HG03432 (cell line): ENCODE measurements around the gene VPS33A.
"Not testable (repeated sequence)": the region's sequence is repeated elsewhere in the genome, so short reads cannot be mapped to it uniquely, and the experiment has no call there.

ENCODE experiments used
- ATAC-seq: cut with Tn5 transposase; IDR thresholded peaks from one replicate; pipeline ENCODE4 v1.9.1; 2021; ENCODE audit warnings: mild to moderate bottlenecking, moderate library complexity; ENCODE audit not compliant: unreplicated experiment

VPS33A gene

DNA sequence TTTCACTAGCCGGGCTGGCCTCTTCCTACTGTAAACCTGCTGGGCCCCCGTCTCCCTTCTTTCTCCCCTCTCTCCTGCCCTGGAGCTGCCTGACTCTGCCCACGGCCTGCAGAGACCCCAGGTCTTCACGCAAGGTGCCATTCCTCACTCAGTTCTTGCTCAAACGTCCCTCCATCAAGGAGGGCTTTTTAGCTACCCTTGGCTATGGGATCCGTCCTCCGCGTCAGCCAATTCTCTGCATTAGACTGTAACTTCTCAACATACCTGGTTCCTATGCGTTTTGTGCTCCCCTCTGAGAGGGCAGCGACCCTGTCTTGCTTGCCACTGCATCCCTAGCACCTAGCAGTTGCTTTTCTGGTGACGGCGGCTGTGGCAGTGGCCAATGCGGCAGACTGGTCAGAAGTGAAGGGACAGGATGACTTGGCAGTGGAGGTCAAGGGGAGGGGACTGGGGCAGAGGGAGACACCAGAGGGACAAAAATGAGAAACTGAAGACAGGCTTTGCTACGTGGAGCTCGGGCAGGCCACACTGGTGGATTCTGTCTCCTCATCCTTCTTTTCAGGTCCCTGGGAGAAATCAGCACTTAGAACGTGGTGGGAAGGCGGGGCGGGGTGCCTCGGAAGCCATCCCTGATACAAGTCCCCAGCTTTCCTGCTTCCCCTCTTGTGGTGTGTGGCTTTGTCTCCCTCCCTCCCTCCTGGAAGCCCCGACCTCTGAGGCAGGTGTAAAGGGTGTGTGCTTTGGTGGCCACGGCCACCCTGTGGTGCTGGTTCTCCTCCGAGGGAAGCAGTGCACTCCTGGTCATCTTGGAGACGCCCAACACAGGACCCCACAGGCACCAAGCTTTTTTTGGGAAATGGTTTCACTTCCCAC is 61.0 kb downstream of the VPS33A start:
- no peak for ATAC-seq

DNA sequence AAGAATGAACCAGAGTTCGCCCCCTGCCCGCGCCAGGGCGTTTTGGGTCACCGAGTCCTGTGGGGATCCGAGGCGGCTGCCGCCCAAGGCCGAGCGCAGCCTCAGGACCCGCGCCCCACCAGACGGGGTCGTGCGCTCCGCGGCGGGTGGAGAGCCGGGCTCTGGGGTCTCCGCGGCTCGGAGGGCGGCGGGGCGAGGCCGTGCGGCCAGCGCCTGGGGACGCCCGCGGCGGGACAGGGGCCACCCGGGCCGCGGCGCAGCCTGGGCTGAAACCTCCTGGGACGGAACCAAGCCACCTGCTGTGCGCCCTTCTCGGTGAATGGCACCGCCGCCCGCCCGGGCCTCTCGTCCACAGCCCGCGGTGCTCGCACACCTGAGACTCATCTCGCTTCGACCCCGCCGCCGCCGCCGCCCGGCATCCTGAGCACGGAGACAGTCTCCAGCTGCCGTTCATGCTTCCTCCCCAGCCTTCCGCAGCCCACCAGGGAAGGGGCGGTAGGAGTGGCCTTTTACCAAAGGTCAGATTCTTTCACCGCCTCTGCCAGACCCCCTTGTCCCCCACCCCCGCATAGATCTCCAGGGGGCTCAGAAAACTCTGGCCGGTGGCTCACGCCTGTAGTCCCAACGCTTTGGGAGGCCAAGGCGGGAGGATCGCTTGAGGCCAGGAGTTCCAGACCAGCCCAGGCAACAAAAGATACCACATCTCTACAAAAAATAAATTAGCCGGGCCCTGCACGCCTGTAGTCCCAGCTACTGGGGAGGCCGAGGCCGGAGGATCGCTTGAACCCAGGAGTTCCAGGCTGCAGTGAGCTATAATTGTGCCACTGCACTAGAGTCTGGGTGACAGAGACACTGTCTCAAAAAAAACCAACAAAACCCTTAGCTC is 61.9 kb downstream of the VPS33A start:
- no peak for ATAC-seq

DNA sequence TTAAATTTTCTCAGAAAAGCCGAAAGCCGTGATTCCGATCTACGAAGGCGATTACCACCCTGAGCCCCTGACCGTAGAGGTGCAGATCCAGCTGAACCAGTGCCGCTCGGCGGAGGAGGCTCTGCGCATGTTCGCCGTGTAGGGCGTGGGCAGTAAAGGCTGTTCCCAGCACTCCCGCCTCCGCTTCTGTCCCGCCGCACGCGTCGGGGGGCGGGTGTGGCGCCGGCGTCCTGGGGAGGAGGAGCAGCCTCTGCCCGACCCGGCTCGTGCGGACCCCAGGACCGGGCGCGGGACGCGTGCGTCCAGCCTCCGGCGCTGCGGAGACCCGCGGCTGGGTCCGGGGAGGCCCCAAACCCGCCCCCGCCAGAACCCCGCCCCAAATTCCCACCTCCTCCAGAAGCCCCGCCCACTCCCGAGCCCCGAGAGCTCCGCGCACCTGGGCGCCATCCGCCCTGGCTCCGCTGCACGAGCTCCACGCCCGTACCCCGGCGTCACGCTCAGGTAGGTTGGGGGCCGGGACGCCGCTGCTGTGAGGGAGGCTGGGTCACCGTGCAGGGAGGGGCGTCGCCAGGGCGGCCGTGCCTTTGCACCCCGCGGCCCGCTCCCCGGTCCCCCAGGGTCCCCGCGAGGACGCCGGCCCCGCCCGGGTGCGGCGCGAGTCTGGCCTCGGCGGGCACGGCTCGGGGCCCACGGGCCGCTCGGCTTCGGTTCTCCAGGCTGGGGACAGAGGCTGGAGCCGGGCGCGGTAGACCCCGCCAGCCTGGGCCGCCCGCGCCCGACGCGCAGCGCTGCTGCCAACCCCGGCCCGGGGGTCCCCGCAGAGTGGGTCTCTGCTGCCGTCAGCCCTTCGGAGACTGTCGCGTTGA is 62.8 kb downstream of the VPS33A start, which contains the start of gene B3GNT4:
Gene B3GNT4 (plus strand): TSS at position 409 of the 866 bp plus-strand sequence. CDS start 910 bp downstream, outside the sequence.
- ATAC-seq = peak; percentile 45

DNA sequence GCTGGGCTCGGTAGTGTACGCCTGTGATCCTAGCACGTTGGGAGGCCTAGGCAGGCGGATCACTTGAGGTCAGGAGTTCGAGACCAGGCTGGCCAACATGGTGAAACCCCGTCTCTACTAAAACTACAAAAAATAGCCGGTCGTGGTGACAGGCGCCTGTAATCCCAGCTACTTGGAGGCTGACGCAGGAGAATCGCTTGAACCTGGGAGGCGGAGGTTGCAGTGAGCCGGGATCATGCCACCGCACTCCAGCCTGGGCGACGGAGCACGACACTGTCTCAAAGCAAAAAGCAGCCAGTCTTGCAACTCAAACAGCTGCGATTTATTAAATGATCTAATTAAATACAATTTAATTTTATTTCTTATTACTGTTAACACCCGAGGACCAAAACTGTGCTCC is 63.5 kb downstream of the VPS33A start:
- not testable (repeated sequence) for ATAC-seq

DNA sequence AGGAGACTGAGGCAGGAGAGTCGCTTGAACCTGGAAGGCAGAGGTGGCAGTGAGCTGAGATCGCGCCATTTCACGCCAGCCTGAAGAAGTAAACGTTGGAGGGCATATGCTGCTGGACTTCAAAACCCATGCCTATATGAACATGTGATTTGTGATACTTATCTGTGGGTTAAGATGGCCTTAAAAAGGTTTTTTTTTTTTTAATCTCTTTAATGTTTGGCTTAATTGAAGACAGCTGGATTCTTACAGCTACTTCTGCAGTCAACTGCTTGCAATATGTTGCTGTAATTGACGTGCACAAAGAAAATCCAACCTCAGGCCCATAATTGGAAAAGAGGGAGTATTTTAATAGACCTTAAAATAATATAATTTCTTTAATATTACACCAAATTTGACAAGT is 64.3 kb downstream of the VPS33A start:
- no peak for ATAC-seq

DNA sequence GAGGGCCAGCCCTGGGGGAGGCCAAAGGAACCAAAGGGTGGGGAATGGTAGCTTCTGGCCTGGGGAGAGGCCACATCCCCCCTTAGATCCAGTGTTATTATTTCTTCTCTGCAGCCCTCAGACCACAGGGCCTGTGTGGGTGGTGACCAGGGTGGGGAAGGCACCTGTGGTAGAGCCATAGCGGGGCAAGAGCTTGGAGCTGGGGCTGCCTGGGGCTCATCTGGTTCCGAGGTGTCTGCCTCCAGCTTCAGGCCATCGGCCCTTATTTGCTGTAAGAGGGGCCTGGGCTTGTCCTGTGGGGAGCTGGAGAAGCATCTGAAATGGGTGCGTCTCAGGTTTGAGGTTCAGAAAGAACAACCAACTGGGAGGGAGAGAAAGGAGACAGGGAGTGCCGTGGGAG is 64.9 kb downstream of the VPS33A start:
- ATAC-seq = no peak

DNA sequence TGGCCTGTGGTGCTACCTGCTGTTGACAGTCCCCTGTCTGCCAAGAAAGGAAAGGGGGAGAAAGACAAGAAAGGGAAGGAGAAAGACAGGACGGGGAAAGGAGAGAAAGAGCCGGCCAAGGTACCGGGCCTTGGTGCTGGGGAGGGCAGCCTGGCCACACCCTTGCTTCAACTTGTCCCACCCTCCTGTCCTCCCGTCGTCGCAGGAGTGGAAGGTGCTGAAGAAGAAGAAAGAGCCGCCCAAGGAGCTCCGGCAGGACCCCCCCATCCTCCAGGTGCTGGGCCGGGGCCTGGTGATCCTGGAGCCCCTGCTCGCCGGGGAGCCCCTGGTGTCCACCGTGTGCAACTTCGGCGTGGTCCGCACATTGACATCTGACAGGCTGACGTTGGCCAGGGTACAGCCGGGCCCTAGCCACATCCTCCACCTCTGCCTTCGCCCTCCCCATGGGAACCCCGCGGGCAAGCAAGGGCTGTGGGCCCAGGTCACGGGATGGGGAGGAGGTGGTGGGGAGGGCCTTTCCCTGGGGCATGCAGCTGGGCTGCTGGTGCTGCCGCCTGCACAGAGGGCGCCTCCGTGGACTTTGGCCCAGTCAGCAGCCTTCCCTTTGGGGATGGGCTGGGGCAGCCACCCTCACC is 65.6 kb downstream of the VPS33A start:
- no peak for ATAC-seq

DNA sequence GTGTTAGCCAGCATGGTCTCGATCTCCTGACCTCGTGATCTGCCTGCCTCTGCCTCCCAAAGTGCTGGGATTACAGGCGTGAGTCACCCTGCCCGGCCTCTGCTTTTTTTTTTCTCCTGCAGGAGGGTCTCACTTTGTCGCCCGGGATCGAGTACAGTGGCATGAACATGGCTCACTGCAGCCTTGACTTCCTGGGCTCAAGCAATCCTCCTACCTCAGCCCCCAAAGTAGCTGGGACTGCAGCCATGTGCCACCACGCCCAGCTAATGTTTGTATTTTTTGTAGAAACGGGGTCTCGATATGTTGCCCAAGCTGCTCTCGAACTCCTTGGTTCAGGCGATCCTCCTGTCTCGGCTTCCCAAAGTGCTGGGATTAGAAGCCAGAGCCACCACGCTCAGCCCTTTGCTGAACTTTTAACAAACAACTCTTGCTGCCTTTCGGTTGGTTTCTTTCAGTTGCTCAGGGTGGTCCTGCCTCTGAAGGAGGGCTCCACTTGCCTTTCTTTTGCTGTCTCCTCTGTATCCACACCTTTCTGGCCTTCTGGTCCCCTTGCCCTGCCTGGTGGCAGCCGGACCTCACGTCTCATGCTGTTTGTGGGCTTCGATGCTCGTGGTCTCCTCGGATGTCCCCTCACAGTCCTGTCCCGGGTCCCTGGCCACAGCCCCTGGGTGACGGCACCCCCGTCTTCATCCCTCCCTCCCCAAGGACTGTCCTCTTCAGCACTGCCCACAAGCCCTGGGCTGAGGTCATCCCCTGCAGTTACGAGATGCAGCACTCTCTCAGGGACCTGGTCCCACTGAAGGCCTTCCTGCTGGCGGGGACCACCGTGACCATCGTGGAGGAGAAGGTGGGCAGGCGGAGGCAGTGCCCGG is 66.6 kb downstream of the VPS33A start:
- no peak for ATAC-seq

DNA sequence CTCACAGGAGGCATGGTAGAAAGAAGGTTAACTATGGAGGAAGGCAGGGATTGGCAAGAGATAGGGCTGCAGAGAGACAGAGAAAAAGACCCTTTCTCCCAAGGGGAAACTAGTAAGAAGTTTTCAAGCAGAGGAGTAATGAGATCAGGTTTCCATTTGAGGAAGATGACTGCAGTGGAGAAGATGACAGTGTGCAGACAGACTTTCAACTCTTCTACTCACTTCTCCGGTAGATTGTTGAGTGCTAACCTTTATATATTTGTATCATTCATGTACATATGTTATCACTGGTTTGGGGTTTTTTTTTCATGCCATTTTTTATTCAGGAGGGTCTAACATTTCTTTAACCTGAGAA is 68.7 kb downstream of the VPS33A start:
- no peak for ATAC-seq

DNA sequence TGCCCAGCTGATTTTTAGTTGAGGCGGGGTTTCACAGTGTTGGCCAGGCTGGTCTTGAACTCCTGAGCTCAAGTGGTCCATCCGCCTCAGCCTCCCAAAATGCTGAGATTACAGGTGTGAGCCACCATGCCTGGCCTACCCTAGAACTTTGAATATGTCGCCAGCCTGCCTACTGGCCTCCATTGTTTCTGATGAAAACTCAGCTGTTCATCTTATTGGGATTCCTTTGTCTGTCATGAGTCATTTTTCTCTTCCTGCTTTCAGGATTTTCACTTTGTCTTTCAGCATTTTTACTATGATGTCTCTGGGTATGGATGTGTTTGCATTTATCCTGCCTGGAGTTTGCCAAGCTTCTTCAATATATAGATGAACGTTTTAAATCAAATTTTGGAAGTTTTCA is 70.9 kb downstream of the VPS33A start:
- no peak for ATAC-seq

DNA sequence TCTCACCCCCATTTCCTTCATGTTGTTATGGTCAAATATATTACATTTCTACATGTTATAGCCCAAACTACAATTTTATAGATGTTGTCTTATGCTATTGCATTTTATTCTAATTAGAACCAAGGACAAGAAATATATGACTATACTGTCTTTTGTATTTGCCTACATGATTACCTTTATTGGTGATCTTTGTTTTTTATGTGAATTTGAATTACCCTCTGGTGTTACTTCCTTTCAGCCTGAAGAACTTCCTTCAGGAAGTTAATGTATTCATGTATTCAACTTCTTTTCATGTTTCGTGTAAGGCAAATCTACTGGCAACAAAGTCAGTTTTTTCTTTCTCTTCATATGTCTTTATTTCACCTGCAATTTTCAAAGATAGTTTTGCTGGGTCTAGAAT is 71.5 kb downstream of the VPS33A start:
- no peak for ATAC-seq

DNA sequence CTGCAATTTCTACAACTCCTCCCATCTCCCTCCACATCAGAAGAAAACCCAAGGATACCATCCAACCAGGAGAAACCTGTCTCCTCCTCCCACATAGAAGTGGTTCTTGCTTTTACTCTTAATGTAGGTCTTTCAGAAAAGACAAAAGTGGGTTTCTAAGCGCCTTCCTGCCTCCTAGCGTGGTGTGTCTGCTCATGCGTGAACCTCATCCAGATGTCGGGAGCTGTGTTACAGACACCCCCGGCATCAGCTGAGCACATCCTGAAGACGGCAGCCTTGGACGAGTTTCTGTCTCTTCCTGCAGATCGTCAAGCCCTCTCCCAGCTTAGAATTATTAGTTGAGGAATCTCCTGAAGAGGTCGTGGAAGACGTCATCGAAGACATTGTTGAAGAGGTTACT is 73.9 kb downstream of the VPS33A start:
- no peak for ATAC-seq

DNA sequence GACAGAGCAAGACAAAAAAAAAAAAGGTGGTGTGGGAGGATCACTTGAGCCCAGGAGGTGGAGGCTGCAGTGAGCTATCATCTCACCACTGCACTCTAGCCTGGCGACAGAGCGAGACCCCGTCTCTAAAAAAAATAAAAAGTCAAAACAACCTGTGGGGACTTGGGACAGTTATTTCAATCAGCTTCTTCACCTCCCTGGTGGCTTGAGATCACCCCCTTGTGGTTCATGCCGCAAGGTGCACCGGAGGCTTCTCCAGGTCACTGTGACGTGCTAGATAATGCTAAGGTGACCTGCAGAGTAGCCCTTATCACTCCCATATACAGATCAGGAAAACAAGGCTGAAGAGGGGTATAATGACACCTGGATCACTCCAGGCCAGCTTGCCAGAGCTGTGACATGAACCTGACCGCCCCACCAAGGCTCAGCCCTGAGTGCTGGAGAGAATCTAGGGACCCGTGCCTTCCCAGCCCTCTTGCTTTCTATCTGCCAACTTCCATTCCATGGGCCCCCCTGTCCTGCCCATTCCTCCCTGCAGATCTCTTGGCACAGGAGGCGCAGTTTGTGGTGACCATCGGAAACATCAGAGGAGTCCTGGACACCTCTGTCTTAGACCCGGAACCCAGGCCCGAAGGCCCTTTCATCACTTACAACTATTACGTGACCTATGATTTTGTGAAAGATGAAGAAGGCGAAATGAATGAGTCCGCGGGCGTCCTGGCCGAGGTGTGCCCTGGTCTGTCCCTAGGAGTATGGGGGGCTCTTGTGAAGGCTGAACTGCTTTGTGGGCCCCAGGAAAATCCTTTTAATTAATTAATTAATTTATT is 75.2 kb downstream of the VPS33A start:
- no peak for ATAC-seq

DNA sequence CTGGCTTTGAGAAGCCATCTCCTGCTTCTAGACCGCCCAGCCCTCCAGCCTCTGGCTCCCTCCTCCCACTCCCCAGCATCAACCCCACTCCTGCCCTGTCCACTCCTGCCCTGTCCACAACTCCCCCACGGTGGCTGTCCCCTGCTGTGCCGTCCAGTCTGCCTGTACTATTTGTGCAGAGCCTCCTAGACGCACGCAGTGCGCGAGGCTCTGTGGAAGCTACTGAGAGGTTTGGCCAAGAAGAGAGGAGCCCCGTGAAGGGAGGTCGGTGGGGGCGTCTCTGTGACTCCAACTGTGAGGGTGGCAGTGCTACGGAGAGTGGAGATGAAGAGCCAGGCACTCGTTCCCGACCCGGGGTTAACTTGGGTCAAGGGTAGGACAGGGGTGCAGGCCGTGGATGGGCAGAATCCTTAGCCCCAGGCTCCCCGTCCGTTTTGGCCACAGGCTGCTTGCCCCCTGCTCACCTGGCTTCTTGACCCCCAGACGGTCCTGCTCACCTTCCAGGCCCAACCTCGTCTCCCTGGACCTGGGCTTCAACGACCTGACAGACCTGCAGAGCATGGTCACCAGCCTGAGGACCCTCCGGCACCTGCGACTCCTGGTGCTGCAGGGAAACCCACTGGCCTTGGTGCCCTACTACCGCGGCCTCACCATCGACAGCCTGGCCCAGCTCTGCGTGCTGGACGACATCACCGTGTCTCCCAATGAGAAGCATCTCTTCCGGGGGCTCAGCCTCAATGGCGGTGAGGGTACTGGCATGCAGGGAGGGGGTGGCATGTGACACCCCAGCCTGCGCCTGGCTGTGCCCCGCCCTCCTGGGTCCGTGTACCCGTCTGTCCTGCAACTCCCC is 76.4 kb downstream of the VPS33A start:
- ATAC-seq = no peak

DNA sequence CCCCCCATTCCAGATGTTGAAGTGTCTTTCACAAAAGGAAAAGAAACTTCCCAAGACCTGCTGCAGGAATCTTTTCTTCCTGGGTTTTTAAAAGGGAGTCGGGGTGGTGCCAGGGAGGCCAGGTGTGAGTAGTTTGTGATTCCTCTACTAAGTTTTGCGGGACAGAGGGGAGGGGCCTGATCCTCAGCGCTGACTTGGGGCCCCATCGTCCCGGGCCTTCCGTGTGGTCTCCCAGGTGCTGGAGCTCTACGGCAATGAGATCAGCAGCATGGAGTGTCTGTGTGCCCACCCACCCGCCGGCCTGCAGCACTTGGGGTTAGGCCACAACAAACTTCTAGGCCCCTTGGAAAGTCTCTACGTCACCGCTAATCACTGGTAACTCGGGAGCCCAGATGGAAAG is 78.8 kb downstream of the VPS33A start:
- no peak for ATAC-seq

DNA sequence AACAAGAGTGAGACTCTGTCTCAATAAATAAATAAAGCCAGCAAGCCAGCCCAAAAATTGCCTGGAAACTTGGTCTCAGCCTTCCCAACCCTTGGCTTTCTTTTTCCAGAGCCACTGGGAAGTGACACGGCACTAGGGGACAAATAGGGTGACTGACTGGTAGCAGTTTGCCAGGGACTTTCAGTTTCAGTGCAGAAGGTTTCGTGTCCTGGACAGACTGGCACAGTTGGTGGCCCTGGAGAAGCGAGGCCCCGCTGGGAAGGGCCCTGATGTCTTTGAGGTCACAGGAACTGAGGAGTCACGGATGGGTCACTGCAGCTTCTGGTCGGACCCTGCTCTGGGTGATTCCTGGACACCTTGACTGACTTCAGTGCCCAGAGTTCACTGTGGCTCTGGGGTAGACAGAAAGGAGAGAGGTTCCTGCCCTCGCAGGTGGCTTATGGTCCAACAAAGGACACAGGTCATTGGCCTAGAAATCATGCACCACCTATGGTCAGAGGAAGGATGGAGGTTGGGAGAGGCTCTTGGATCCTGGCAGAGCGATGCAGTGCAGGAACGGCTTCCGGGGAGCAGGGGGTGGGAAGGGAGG is 80.7 kb downstream of the VPS33A start:
- no peak for ATAC-seq

DNA sequence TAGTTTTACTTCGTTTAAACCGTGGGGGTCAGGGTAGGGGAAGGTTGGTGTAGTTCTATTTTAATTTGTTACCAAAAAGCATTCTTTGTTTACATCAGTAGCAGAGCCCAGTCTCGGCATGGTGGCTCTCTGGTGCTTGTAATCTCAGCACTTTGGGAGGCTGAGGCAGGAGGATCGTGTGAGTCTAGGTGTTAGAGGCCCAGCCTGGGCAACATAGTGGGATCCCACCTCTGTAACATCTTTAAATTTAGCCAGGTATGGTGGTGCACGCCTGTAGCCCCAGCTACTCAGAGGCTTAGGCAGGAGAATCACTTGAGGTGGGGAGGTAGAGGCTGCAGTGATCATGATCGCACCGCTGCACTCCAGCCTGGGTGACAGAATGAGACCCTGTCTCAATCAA is 81.2 kb downstream of the VPS33A start:
- ATAC-seq = no peak
